Neural cell (in vitro differentiated cells): ENCODE measurements around the gene GRIN2C. TPM values are rescaled to one million over a fixed set of nuclear protein-coding genes. Genes with fewer than 3 reads are reported as not detected.

Experiments
- H2AFZ ChIP-seq: fragments of 200-600, 300-800 bp; sonication (generic), shearing (Covaris generic); 2 replicates; pipeline ENCODE4 v1.6.0; 2014; ENCODE audit warnings: low read depth, mild to moderate bottlenecking, antibody characterized with exemption, low read length, moderate library complexity
- H3F3A ChIP-seq: fragments of 200-600 bp; shearing (Covaris generic); 2 replicates; pipeline ENCODE4 v1.6.1; 2016; ENCODE audit warnings: mild to moderate bottlenecking, moderate library complexity, mixed read lengths, antibody characterized with exemption, low read length; ENCODE audit not compliant: insufficient read depth, poor library complexity, severe bottlenecking
- H3K27ac ChIP-seq: fragments of 200-600, 300-800 bp; sonication (generic), shearing (Covaris generic); 2 replicates; pipeline ENCODE4 v1.5.1; 2014; ENCODE audit warnings: mild to moderate bottlenecking, low read length, moderate library complexity
- H3K27me3 ChIP-seq: fragments of 300-800, 200-600 bp; sonication (generic), shearing (Covaris generic); 2 replicates; pipeline ENCODE4 v1.6.0; 2014; ENCODE audit warnings: mild to moderate bottlenecking, low read depth, low read length, moderate library complexity; ENCODE audit not compliant: insufficient read depth
- H3K36me3 ChIP-seq: fragments of 300-800, 200-600 bp; sonication (generic), shearing (Covaris generic); 2 replicates; pipeline ENCODE4 v1.5.1; 2014; ENCODE audit warnings: mild to moderate bottlenecking, antibody characterized with exemption, low read length, moderate library complexity; ENCODE audit not compliant: insufficient read depth
- H3K4me2 ChIP-seq: fragments of 300-800, 200-600 bp; sonication (generic), shearing (Covaris generic); 2 replicates; pipeline ENCODE4 v1.6.0; 2014; ENCODE audit warnings: mild to moderate bottlenecking, low read length
- H3K4me3 ChIP-seq: fragments of 300-800, 200-600 bp; sonication (generic), shearing (Covaris generic); 2 replicates; pipeline ENCODE4 v1.5.1; 2014; ENCODE audit warnings: mild to moderate bottlenecking, low read length, moderate library complexity
- H3K79me2 ChIP-seq: fragments of 200-600 bp; shearing (Covaris generic); replicated peaks from 2 replicates; pipeline ENCODE4 v1.6.0; 2014; ENCODE audit warnings: mild to moderate bottlenecking, low read length, moderate library complexity; ENCODE audit not compliant: insufficient read depth
- H3K9ac ChIP-seq: fragments of 300-800, 200-600 bp; sonication (generic), shearing (Covaris generic); 2 replicates; pipeline ENCODE4 v1.6.1; 2016; ENCODE audit warnings: mild to moderate bottlenecking, low read length, mixed read lengths
- H3K9me2 ChIP-seq: fragments of 200-600 bp; shearing (Covaris generic); 2 replicates; pipeline ENCODE4 v1.6.1; 2016; ENCODE audit warnings: mild to moderate bottlenecking, low read length, mixed read lengths; ENCODE audit not compliant: insufficient read depth
- H3K9me3 ChIP-seq: fragments of 200-600, 300-800 bp; sonication (generic), shearing (Covaris generic); 2 replicates; pipeline ENCODE4 v1.6.1; 2016; ENCODE audit warnings: mild to moderate bottlenecking, mixed run types, low read length, moderate library complexity, mixed read lengths
- H4K20me1 ChIP-seq: fragments of 200-600 bp; shearing (Covaris generic); 2 replicates; pipeline ENCODE4 v1.6.1; 2016; ENCODE audit warnings: mild to moderate bottlenecking, mixed run types; ENCODE audit not compliant: insufficient read depth
- EP300 ChIP-seq: fragments of 450-650 bp; conservative IDR thresholded peaks from 2 replicates; pipeline ENCODE4 v1.6.1; 2014; ENCODE audit warnings: antibody characterized with exemption, mild to moderate bottlenecking, moderate library complexity; ENCODE audit not compliant: poor library complexity, severe bottlenecking
- EZH2 ChIP-seq: fragments of 200-600, 300-800 bp; shearing (Covaris generic), sonication (generic); IDR thresholded peaks from 2 replicates; pipeline ENCODE4 v1.6.1; 2014; ENCODE audit warnings: antibody characterized with exemption, low read length, borderline replicate concordance, mild to moderate bottlenecking; ENCODE audit not compliant: insufficient read depth, poor library complexity, severe bottlenecking
- MXI1 ChIP-seq: fragments of 450-650 bp; conservative IDR thresholded peaks from 2 replicates; pipeline ENCODE4 v1.6.1; 2014; ENCODE audit warnings: antibody characterized with exemption, mild to moderate bottlenecking; ENCODE audit not compliant: poor library complexity, severe bottlenecking
- POLR2AphosphoS5 ChIP-seq: IDR thresholded peaks from 2 replicates; pipeline ENCODE4 v1.6.1; 2012
- RAD21 ChIP-seq: fragments of 450-650 bp; conservative IDR thresholded peaks from 2 replicates; pipeline ENCODE4 v1.6.1; 2014; ENCODE audit warnings: antibody characterized with exemption, mild to moderate bottlenecking, moderate library complexity
- SMC3 ChIP-seq: fragments of 450-650 bp; conservative IDR thresholded peaks from 2 replicates; pipeline ENCODE4 v1.6.1; 2014; ENCODE audit warnings: antibody characterized with exemption, mild to moderate bottlenecking, moderate library complexity; ENCODE audit not compliant: poor library complexity
- TAF1 ChIP-seq: IDR thresholded peaks from 2 replicates; pipeline ENCODE4 v1.6.1; 2012; ENCODE audit warnings: low read depth
- polyA plus RNA-seq: library from polyadenylated mRNA; depleted of rRNA; stranded (reverse); fragments of >200 nt; gene quantifications from 2 replicates; pipeline ENCODE4 v1.2.3, GENCODE V29; 2014
- TF ChIP-seq, protein P1 (sequence below): IDR thresholded peaks from 2 replicates; pipeline ENCODE4 v1.6.1; 2012; ENCODE audit warnings: borderline replicate concordance
- TF ChIP-seq, protein P2 (sequence below): fragments of 450-650 bp; IDR thresholded peaks from 2 replicates; pipeline ENCODE4 v1.5.1; 2014; ENCODE audit warnings: antibody characterized with exemption, mild to moderate bottlenecking, moderate library complexity; ENCODE audit not compliant: poor library complexity, severe bottlenecking

Gene GRIN2C
- polyA plus RNA-seq, 1 donor from 2014 or later, result 0.04 TPM

DNA sequence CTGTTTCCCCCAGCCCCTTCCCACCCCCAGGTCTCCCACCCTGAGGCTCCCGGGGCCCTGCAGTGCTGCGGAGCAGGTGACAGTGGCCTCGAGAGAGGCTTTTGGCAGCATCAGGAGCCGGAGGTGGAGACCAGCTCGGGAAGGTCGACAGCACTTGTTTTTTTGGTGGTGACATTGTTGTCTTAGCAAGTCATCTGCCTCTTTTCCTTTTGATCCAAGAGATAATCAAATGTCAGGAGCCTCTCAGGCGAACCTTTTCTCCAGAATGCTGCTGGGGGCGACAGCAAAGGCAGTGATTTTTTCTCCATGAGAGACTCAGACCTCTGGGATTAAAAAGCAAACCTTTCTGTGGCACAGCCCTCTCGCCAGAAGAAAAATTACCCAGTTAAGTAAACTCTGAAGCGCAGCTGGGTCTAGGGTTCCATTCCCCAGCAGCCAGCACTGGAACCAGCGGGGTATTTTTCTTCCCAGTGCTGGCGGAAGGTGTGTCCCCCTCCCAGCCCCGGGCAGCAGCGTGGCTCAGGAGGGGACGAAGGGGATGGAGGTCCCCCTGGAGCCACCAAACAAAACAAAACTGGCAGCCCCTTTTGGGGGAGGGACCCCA, 37.2 kb downstream of the GRIN2C start:
- Histone ChIP-seq H3K9me3 (no peaks in the 10 kb centered on the region), H3F3A (no peaks in the 10 kb centered on the region), H3K9me2 (no peaks in the 10 kb centered on the region), H2AFZ (no peak overlapping the region), H3K4me2 (no peak overlapping the region), H3K27me3 (no peaks in the 10 kb centered on the region), H4K20me1 (no peaks in the 10 kb centered on the region), H3K9ac (no peak overlapping the region), H3K79me2 (no peaks in the 10 kb centered on the region), H3K4me3 (no peak overlapping the region), H3K36me3 (no peaks in the 10 kb centered on the region), H3K27ac (no peak overlapping the region)
- TF ChIP-seq EP300, result no peak
- TF ChIP-seq, protein P1, sequence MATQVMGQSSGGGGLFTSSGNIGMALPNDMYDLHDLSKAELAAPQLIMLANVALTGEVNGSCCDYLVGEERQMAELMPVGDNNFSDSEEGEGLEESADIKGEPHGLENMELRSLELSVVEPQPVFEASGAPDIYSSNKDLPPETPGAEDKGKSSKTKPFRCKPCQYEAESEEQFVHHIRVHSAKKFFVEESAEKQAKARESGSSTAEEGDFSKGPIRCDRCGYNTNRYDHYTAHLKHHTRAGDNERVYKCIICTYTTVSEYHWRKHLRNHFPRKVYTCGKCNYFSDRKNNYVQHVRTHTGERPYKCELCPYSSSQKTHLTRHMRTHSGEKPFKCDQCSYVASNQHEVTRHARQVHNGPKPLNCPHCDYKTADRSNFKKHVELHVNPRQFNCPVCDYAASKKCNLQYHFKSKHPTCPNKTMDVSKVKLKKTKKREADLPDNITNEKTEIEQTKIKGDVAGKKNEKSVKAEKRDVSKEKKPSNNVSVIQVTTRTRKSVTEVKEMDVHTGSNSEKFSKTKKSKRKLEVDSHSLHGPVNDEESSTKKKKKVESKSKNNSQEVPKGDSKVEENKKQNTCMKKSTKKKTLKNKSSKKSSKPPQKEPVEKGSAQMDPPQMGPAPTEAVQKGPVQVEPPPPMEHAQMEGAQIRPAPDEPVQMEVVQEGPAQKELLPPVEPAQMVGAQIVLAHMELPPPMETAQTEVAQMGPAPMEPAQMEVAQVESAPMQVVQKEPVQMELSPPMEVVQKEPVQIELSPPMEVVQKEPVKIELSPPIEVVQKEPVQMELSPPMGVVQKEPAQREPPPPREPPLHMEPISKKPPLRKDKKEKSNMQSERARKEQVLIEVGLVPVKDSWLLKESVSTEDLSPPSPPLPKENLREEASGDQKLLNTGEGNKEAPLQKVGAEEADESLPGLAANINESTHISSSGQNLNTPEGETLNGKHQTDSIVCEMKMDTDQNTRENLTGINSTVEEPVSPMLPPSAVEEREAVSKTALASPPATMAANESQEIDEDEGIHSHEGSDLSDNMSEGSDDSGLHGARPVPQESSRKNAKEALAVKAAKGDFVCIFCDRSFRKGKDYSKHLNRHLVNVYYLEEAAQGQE, result no peak
- TF ChIP-seq, protein P2, sequence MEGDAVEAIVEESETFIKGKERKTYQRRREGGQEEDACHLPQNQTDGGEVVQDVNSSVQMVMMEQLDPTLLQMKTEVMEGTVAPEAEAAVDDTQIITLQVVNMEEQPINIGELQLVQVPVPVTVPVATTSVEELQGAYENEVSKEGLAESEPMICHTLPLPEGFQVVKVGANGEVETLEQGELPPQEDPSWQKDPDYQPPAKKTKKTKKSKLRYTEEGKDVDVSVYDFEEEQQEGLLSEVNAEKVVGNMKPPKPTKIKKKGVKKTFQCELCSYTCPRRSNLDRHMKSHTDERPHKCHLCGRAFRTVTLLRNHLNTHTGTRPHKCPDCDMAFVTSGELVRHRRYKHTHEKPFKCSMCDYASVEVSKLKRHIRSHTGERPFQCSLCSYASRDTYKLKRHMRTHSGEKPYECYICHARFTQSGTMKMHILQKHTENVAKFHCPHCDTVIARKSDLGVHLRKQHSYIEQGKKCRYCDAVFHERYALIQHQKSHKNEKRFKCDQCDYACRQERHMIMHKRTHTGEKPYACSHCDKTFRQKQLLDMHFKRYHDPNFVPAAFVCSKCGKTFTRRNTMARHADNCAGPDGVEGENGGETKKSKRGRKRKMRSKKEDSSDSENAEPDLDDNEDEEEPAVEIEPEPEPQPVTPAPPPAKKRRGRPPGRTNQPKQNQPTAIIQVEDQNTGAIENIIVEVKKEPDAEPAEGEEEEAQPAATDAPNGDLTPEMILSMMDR, result no peak
- TF ChIP-seq EZH2, result no peak
- no peak for TF ChIP-seq RAD21
- no peak for TF ChIP-seq SMC3
- no peak for TF ChIP-seq MXI1
- TF ChIP-seq TAF1, result no peak

DNA sequence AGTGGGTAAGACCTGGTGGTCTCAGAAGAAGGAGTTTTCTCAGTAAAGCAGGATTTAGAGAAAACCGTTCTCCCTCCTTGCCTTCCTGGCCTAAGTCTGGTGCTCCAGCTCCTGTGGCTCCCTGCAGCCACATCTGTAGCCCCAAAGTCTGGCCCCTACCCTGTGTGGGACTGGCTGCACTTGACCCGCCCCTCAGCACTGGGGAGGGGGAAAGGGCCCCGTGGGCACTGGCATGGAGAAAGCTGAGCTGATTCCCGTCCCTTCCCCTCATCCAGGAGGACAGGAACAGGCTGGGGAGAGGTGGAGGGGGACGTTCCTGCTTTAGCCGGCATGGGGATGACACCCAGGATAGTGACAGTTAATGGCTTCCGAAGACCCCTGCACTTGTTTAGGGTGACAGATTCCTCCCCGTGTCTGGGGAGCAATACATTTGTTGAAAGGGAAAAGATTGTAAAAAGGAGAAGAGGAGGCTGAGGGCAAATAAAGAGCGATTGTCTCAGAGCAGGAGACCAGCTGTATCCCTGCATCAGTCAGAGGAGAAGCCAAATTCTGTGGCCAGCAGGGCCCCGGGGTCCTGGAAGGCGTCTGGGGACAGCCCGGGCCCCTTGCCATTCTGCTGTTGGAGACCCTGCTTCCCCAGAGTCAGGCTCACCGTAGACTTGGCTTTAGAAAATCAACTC, 37.9 kb downstream of the GRIN2C start:
- Histone ChIP-seq H3K79me2 (no peaks in the 10 kb centered on the region), H4K20me1 (no peaks in the 10 kb centered on the region), H2AFZ (no peak overlapping the region), H3K9ac (no peak overlapping the region), H3K36me3 (no peaks in the 10 kb centered on the region), H3F3A (no peaks in the 10 kb centered on the region), H3K27ac (no peak overlapping the region), H3K4me2 (no peak overlapping the region), H3K27me3 (no peaks in the 10 kb centered on the region), H3K9me3 (no peaks in the 10 kb centered on the region), H3K9me2 (no peaks in the 10 kb centered on the region), H3K4me3 (no peak overlapping the region)
- TF ChIP-seq EZH2, result no peak
- no peak for TF ChIP-seq EP300
- no peak for TF ChIP-seq SMC3
- no peak for TF ChIP-seq RAD21
- no peak for TF ChIP-seq TAF1
- TF ChIP-seq, protein P1, result no peak
- TF ChIP-seq, protein P2, result no peak
- TF ChIP-seq POLR2AphosphoS5, result no peak
- TF ChIP-seq MXI1, result no peak
